Parathyroid adenoma (tissue), 2 donors: ENCODE data around the gene PCSK6.

Source experiments
- H2AFZ ChIP-seq: fragments of 300-600 bp; sonication (generic); one replicate; pipeline ENCODE4 v1.7.0; 2017; ENCODE audit warnings: antibody characterized with exemption, mild to moderate bottlenecking
- H3K27ac ChIP-seq: fragments of 300-600 bp; sonication (generic); one replicate; pipeline ENCODE4 v1.7.0; 2017
- H3K27me3 ChIP-seq: fragments of 300-600 bp; sonication (generic); one replicate; pipeline ENCODE4 v1.7.0; 2017; ENCODE audit warnings: low read length; ENCODE audit not compliant: control insufficient read depth, insufficient read depth
- H3K36me3 ChIP-seq: fragments of 300-600 bp; sonication (generic); one replicate; pipeline ENCODE4 v1.7.0; 2017; ENCODE audit warnings: low read length; ENCODE audit not compliant: control insufficient read depth, insufficient read depth
- H3K4me1 ChIP-seq: fragments of 300-600 bp; sonication (generic); one replicate; pipeline ENCODE4 v1.7.0; 2017; ENCODE audit warnings: control low read depth
- H3K4me2 ChIP-seq: fragments of 300-600 bp; sonication (generic); one replicate; pipeline ENCODE4 v1.7.0; 2017; ENCODE audit warnings: low read length
- H3K4me3 ChIP-seq: fragments of 300-600 bp; sonication (generic); one replicate; pipeline ENCODE4 v1.7.0; 2017; ENCODE audit warnings: low read depth, low read length
- H3K79me2 ChIP-seq: fragments of 300-600 bp; sonication (generic); one replicate; pipeline ENCODE4 v1.7.0; 2017; ENCODE audit warnings: control low read depth
- H3K9ac ChIP-seq: fragments of 300-600 bp; sonication (generic); one replicate; pipeline ENCODE4 v1.7.0; 2017; ENCODE audit warnings: mild to moderate bottlenecking
- H3K9me3 ChIP-seq: fragments of 300-600 bp; sonication (generic); one replicate; pipeline ENCODE4 v1.7.0; 2017; ENCODE audit warnings: low read length; ENCODE audit not compliant: control insufficient read depth
- CTCF ChIP-seq: fragments of 300-600 bp; sonication (generic); IDR thresholded peaks from one replicate; pipeline ENCODE4 v1.7.0; 2017; ENCODE audit warnings: antibody characterized with exemption, mild to moderate bottlenecking
- donor health status: primary hyperparathyroidism.

PCSK6 gene

DNA sequence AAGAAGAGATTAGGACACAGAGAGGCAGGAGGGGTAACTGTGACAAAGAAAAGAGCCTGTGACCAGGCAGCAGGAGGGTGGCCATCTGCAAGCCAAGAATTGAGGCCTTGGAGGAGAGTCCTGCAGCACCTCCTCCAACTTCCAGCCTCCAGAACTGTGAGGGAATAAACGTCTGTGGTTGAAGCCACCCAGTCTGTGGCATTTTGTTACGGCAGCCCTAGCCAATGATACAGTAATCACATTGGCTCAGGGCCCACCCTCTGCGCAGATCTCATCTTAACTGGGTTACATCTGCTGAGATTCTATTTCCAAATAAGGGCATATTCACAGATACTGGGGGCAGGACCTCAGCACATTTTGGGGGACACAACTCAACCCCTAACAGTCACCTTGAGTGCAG is 223.5 kb downstream of the PCSK6 start:
- Histone ChIP-seq H3K9ac (no peak overlapping the region), H3K36me3 (no peaks in the 10 kb centered on the region), H3K4me3 (no peak overlapping the region), H3K79me2 (no peaks in the 10 kb centered on the region), H3K27ac (no peak overlapping the region), H2AFZ (no peak overlapping the region), H3K4me1 (no peaks in the 10 kb centered on the region), H3K9me3 (no peaks in the 10 kb centered on the region), H3K4me2 (no peak overlapping the region), H3K27me3 (no peaks in the 10 kb centered on the region)
- no peak for TF ChIP-seq CTCF

DNA sequence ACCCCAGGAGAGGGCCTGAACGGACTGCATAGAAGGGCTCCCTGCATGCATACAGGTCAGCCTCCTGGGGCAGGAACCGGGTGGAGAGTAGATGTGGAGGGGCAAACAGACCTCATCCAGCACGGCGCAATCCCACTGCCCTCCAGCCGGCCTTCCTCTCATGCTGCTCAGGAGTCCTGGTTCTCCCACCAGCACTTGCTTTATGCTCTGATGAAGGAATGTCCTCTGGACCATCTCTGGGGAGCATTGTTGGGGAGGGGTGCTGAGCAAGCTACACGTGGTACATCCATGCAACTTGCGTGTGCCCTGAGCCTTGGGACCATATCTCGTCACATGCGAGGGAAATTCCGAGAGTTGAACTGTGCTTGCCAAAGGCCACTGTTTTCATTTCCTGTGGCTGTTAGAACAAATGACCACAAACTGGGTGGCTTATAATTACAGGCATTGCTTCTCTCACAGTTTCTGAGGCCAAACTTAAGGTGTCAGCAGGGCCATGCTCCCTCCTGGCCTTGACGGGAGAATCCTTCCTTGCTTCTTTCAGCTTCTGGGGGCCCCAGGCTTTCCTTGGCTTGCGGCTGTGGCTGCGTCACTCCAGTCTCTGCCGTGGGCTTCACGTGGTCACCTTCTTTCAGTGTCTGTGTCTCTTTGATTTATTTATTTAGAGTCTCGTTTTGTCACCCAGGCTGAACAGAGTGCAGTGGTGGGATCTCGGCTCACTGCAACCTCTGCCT is 224.4 kb downstream of the PCSK6 start:
- no peak overlapping the region for H2AFZ ChIP-seq
- no peak for TF ChIP-seq CTCF
- no peak overlapping the region for H3K9ac ChIP-seq
- no peak overlapping the region for H3K27ac ChIP-seq
- H3K4me3 ChIP-seq, result no peak overlapping the region
- no peak overlapping the region for H3K4me2 ChIP-seq
- no peaks in the 10 kb centered on the region for H3K36me3 ChIP-seq
- no peaks in the 10 kb centered on the region for H3K27me3 ChIP-seq
- H3K4me1 ChIP-seq, result no peaks in the 10 kb centered on the region
- no peaks in the 10 kb centered on the region for H3K79me2 ChIP-seq
- no peaks in the 10 kb centered on the region for H3K9me3 ChIP-seq

DNA sequence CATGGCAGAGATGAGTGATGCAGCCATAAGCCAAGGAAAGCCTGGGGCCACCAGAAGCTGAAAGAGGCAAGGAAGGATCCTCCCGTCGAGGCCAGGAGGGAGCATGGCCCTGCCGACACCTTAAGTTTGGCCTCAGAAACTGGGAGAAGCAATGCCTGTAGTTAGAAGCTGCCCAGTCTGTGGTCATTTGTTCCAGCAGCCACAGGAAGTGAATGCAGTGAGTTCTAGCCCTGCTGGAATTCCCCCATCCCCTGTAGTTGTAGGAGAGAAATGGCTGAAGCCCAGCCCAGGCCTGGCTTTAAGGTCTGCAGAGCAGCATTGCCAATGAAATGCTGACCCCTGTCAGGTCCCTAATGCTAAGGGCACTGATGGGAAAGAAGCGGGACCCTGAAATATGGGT is 225.5 kb downstream of the PCSK6 start:
- Histone ChIP-seq H3K27me3 (no peaks in the 10 kb centered on the region), H3K4me1 (no peaks in the 10 kb centered on the region), H3K36me3 (no peaks in the 10 kb centered on the region), H3K4me3 (no peak overlapping the region), H3K9me3 (no peaks in the 10 kb centered on the region), H3K9ac (no peak overlapping the region), H3K79me2 (no peaks in the 10 kb centered on the region), H2AFZ (no peak overlapping the region), H3K4me2 (no peak overlapping the region), H3K27ac (no peak overlapping the region)
- TF ChIP-seq CTCF, result no peak

- Histone ChIP-seq H3K27me3 (no peaks in the 10 kb centered on the region), H2AFZ (no peak overlapping the region), H3K79me2 (no peaks in the 10 kb centered on the region), H3K4me3 (no peak overlapping the region), H3K4me1 (no peaks in the 10 kb centered on the region), H3K9ac (no peak overlapping the region), H3K4me2 (no peak overlapping the region), H3K27ac (no peak overlapping the region), H3K9me3 (no peaks in the 10 kb centered on the region), H3K36me3 (no peaks in the 10 kb centered on the region)
- no peak for TF ChIP-seq CTCF
Observed at GRCh38 chr15:101262551-101262950, 227.0 kb downstream of the PCSK6 start.
